GM10266 (cell line): ENCODE data around the gene SGO2.

Experiments
- DNase-seq: peaks from one replicate; pipeline ENCODE4 v3.0.0; 2012; ENCODE audit errors: extremely low spot score
- TF ChIP-seq, protein P1 (sequence below): IDR thresholded peaks from 2 replicates; pipeline ENCODE4 v1.5.1; 2012; ENCODE audit warnings: mild to moderate bottlenecking, low read depth; ENCODE audit not compliant: control insufficient read depth, insufficient read depth; ENCODE audit errors: missing control alignments

Gene SGO2

DNA sequence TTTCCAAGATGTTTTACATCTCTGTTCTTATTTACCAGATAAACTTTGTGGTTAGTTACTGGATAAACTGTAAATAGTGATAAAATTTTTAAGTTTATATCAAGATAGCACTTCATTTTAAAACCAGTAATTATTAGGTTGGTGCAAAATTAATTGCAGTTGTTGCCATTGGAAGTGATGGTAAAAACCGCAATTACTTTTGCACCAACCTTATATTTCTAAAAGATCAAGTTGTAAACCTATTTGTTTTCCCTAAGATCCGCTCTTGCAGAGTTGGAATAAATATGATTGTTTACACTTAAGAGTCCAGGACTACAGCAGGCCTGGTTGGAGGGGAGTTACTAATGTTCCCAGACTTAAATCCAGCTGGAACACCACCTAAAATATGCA lies 59.3 kb downstream of the SGO2 start:
- no peak for DNase-seq
- TF ChIP-seq, protein P1, sequence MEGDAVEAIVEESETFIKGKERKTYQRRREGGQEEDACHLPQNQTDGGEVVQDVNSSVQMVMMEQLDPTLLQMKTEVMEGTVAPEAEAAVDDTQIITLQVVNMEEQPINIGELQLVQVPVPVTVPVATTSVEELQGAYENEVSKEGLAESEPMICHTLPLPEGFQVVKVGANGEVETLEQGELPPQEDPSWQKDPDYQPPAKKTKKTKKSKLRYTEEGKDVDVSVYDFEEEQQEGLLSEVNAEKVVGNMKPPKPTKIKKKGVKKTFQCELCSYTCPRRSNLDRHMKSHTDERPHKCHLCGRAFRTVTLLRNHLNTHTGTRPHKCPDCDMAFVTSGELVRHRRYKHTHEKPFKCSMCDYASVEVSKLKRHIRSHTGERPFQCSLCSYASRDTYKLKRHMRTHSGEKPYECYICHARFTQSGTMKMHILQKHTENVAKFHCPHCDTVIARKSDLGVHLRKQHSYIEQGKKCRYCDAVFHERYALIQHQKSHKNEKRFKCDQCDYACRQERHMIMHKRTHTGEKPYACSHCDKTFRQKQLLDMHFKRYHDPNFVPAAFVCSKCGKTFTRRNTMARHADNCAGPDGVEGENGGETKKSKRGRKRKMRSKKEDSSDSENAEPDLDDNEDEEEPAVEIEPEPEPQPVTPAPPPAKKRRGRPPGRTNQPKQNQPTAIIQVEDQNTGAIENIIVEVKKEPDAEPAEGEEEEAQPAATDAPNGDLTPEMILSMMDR, result no peak

DNA sequence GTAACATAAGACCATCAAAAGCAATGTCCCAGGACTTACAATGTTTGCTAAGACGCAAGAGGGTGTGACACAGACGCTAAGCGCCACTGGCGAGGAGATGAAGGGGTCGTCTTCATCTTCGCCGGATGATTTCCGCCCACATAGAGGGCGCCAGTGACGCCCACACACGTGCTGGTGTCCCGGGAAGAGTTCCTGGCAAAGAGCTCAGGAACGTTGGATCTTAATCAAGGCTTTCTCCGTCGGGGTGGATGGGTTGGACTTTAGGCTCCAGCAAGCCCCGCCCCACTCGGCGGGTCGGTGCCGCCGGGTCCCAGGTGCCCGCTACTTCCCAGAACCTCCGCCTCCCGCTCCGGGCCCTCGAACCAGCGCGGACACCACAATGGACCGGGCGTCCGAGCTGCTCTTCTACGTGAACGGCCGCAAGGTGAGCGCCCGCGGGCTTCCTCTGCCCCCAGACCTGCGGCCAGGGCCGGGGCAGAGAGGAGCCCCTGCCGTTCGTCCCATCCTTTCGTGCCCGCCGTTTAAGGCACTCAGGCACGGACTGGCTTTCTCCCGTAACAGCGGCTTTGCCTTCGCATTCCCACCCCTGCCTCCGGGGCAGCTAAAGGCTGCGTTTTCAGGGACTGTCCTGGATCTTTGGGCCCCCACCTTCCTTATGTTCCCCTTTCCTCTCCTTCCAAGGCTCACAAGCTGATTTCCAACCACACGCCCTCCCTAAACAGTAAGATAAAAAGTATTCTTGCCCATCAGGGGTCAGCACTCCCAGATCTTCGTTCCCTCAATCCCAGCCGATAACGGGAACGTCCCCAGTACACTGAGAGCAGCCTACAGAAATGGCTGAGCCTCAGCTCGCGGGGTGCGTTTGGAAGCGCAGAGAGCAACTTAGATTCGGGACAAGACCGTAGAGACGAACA lies 60.0 kb downstream of the SGO2 start, which contains the start of gene AOX1:
AOX1 (plus strand) TSS at position 285 of the 914 bp plus-strand sequence; CDS start at position 380, 95 bp downstream.
- TF ChIP-seq, protein P1, result no peak
- DNase-seq, result peak; percentile 17

DNA sequence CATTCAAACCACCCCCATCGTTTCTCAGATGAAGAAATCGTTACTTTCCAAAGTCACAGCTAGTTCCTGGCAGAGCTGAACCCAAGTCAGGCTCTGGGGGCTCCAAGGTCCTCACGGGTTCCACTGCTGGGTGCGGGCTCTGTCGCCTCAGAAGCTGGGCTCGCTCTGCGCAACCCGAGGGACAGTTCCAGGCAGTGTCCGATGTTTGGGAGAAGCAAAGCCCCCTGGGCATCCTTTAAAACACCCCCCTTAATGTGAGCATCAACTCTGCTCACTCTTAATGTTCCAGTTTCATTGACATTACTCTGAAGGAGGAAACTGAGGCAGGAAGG lies 60.6 kb downstream of the SGO2 start:
- TF ChIP-seq, protein P1, result no peak
- no peak for DNase-seq

DNA sequence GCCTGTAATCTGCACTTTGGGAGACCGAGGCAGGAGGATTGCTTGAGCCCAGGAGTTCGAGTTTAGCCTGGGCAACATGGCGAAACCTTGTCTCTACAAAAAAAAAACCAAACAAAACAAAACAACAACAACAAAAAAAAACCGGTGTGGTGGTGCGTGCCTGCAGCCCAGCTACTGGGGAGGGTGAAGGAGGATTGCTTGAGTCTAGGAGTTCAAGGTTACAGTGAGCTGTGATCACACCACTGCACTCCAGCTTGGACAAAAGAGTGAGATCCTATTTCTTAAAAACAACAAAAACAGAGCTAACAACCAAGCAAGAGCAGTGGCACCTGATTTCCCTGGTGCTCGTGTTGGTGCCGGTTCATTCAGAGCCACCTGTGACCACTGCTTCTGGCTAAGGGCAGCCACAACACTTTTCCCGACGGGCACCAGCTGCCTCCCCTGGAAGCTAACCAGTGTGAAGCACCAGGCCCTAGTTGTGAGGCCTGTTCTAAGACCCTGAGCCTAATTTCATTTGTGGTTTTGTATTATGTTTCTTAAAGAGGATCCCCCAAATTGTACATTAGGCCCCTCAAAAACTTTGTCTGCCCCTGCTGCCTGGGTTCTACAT lies 61.1 kb downstream of the SGO2 start:
- TF ChIP-seq, protein P1, result no peak
- no peak for DNase-seq

DNA sequence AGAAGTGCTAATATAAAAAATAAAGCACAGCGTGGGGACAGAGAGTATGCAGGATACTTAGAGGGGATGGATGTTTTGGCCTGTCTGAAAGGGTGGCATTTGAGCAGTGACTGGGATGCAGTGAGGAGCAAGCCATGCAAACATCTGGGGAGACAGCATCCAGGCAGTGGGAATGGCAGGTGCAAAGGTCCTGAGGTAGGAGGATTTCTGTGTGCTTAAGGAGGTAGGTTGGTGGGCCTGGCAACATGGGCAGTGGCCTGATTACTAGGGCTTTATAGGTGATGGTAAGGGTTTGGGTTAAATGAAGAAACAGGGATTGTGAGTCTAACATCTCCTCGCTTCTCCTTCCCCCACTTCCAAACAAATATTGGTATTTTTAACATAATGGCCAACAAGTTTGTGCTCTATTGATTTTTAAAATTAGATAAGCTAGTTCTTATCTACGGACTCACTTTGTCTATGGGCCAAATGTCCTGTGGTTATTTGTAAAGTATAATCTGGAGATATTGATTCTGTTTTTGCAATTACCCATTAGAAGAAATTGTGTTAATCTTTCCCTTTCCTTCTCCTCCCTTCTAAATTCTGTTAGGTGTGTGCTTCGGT lies 62.2 kb downstream of the SGO2 start:
- TF ChIP-seq, protein P1, result no peak
- no peak for DNase-seq

DNA sequence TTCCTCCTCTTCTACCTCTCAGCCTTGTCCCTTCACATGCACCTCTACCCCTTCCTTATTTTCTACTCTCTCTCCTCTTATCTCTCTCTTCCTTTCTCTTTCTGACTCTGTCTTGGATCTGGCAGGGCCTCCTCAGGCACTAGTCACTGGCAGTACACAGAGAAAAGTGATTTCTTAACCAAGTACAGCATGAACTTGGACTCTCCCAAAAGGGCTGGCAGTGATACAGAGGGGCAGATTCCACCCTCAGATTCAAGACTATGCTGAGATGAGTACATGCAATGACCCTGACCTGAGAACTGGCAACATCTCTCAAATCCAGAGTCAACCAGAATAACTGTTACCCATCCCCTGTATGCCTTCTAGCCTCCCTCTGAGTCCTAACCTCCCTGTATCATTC lies 64.1 kb downstream of the SGO2 start:
- no peak for DNase-seq

More for the DNA sequence above, 64.1 kb downstream of the SGO2 start:
- TF ChIP-seq, protein P1, result no peak
